Cardiac fibroblast (primary cell): ENCODE measurements around the gene GMPR.

Experiments
- DNase-seq, 2 donors: peaks; one replicate each; pipeline versions ENCODE4 v3.0.0 to v3.0.0-alpha.2; 2010; ENCODE audit warnings: low read depth in 2 of 2
- H3K4me3 ChIP-seq, 2 donors: replicated peaks in 1 of 2; 1 replicate in 1 of 2; 2 replicates in 1 of 2; pipeline ENCODE4 v1.5.1; 2011; ENCODE audit warnings: low read depth in 2 of 2, low read length in 2 of 2, mild to moderate bottlenecking in 2 of 2, moderate library complexity in 1 of 2
- CTCF ChIP-seq: IDR thresholded peaks from one replicate; pipeline ENCODE4 v1.5.1; 2011; ENCODE audit warnings: low read depth, mild to moderate bottlenecking, low read length, inconsistent platforms

Gene GMPR

GRCh38 chr6:16292432-16292831 is 54.0 kb downstream of the GMPR start:
- no peak overlapping the region for H3K4me3 ChIP-seq

GRCh38 chr6:16292942-16293341 is 54.6 kb downstream of the GMPR start:
- H3K4me3 ChIP-seq: no peak overlapping the region
- TF ChIP-seq CTCF: no peak
- no peak for DNase-seq

More at GRCh38 chr6:16292432-16292831, 54.0 kb downstream of the GMPR start:
- no peak for DNase-seq
- TF ChIP-seq CTCF: no peak

GRCh38 chr6:16294371-16294770 is 56.0 kb downstream of the GMPR start:
- TF ChIP-seq CTCF: no peak
- no peak for DNase-seq
- no peak overlapping the region for H3K4me3 ChIP-seq

- H3K4me3 ChIP-seq: no peak overlapping the region
- DNase-seq: no peak
- TF ChIP-seq CTCF: no peak
Observed at GRCh38 chr6:16295060-16295459, 56.7 kb downstream of the GMPR start.

GRCh38 chr6:16295471-16295870 is 57.1 kb downstream of the GMPR start:
- TF ChIP-seq CTCF: no peak
- DNase-seq: no peak
- no peak overlapping the region for H3K4me3 ChIP-seq

GRCh38 chr6:16296061-16296670 is 57.8 kb downstream of the GMPR start:
- TF ChIP-seq CTCF: no peak
- no peak overlapping the region for H3K4me3 ChIP-seq
- no peak for DNase-seq

GRCh38 chr6:16299861-16300260 is 61.5 kb downstream of the GMPR start:
- DNase-seq: no peak
- TF ChIP-seq CTCF: no peak

More at GRCh38 chr6:16299861-16300260, 61.5 kb downstream of the GMPR start:
- H3K4me3 ChIP-seq: no peak overlapping the region
